Prostate gland (tissue), 2 donors: ENCODE data around the gene MED15. TPM values are rescaled to one million over a fixed set of nuclear protein-coding genes. Genes with fewer than 3 reads are reported as not detected.
"Not testable (repeated sequence)": the region's sequence is repeated elsewhere in the genome, so short reads cannot be mapped to it uniquely, and the experiment has no call there.

Experiments
- DNase-seq: peaks from one replicate; pipeline ENCODE4 v3.0.0-alpha.2; 2019; ENCODE audit warnings: low spot score
- H3K27ac ChIP-seq, 2 donors: fragments of 200-600 bp; sonication (generic); 2 replicates each; pipeline ENCODE4 v1.5.1; 2017 to 2019
- H3K27me3 ChIP-seq: fragments of 200-600 bp; sonication (generic); replicated peaks from 2 replicates; pipeline ENCODE4 v1.5.1; 2019; ENCODE audit not compliant: insufficient read depth
- H3K36me3 ChIP-seq, 2 donors: fragments of 200-600 bp; sonication (generic); 1 replicate in 1 of 2; 2 replicates in 1 of 2; pipeline versions ENCODE4 v1.5.1 to v1.8.1; 2017 to 2019
- H3K4me1 ChIP-seq: fragments of 200-600 bp; sonication (generic); replicated peaks from 2 replicates; pipeline ENCODE4 v1.5.1; 2019
- H3K4me3 ChIP-seq, 2 donors: fragments of 200-600 bp; sonication (generic); 2 replicates each; pipeline ENCODE4 v1.5.1; 2017 to 2019
- H3K9me3 ChIP-seq: fragments of 200-600 bp; sonication (generic); 2 replicates; pipeline ENCODE4 v1.5.1; 2017
- POLR2A ChIP-seq: fragments of 450-650 bp; IDR thresholded peaks from one replicate; pipeline ENCODE4 v1.6.1; 2016; ENCODE audit warnings: antibody characterized with exemption, mild to moderate bottlenecking
- POLR2AphosphoS5 ChIP-seq: sonication (generic); formaldehyde crosslinking; IDR thresholded peaks from one replicate; pipeline ENCODE4 v1.6.1; 2017; ENCODE audit warnings: antibody characterized with exemption
- WGBS: methylation state at CpG from one replicate; pipeline ENCODE4 v1.1.5; 2018; 5-methylcytosine and 5-hydroxymethylcytosine counted together
- intact Hi-C: fragments of 100-400 bp; cut with DNase I; formaldehyde crosslinking; loops from one replicate; pipeline ENCODE4 v1.14.2; 2022
- total RNA-seq, 2 donors: library from RNA; depleted of rRNA; stranded (reverse); fragments of >200 nt; gene quantifications; one replicate each; pipeline ENCODE4 v1.1.0, GENCODE V29; 2016
- TF ChIP-seq, protein P1 (sequence below), 4 experiments: fragments of 200-600 bp in 2 of 4; fragments of 450-650 bp in 2 of 4; sonication (generic) in 2 of 4; IDR thresholded peaks; 1 replicate in 3 of 4; 2 replicates in 1 of 4; pipeline ENCODE4 v1.5.1; 2016 to 2019; ENCODE audit warnings: antibody characterized with exemption in 4 of 4, mild to moderate bottlenecking in 2 of 4, moderate library complexity in 2 of 4

MED15 gene
- total RNA-seq, 2 donors from 2014 or later: 43.2 to 87.1 TPM

DNA sequence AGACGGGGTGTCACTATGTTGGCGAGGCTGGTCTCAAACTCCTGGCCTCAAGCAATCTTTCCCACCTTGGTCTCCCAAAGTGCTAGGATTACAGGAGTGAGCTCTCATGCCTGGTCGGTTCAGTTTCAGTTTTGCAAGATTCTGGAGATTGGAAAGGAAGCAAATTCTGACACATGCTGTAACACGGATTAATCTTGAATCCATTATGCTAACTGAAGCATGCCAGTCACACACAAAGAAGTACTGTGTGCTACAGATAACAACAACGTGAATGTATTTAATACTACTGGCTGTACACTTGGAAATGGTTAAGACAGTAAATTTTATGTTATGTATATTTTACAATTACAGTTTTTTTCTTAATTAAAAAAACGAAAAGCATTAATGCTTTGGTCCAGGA lies 107.6 kb downstream of the MED15 start:
- intact Hi-C loops: no loop called here
- Histone ChIP-seq H3K4me3 (no peak overlapping the region), H3K27me3 (no peaks in the 10 kb centered on the region), H3K27ac (no peak overlapping the region), H3K36me3 (no peaks in the 10 kb centered on the region), H3K4me1 (no peaks in the 10 kb centered on the region), H3K9me3 (no peaks in the 10 kb centered on the region)
- TF ChIP-seq POLR2AphosphoS5: no peak
- TF ChIP-seq, protein P1, sequence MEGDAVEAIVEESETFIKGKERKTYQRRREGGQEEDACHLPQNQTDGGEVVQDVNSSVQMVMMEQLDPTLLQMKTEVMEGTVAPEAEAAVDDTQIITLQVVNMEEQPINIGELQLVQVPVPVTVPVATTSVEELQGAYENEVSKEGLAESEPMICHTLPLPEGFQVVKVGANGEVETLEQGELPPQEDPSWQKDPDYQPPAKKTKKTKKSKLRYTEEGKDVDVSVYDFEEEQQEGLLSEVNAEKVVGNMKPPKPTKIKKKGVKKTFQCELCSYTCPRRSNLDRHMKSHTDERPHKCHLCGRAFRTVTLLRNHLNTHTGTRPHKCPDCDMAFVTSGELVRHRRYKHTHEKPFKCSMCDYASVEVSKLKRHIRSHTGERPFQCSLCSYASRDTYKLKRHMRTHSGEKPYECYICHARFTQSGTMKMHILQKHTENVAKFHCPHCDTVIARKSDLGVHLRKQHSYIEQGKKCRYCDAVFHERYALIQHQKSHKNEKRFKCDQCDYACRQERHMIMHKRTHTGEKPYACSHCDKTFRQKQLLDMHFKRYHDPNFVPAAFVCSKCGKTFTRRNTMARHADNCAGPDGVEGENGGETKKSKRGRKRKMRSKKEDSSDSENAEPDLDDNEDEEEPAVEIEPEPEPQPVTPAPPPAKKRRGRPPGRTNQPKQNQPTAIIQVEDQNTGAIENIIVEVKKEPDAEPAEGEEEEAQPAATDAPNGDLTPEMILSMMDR (IDR thresholded peaks at IDR 0.05): no peak
- 35% methylated on average over 6 of the region's 6 CpGs for WGBS
- DNase-seq: no peak

DNA sequence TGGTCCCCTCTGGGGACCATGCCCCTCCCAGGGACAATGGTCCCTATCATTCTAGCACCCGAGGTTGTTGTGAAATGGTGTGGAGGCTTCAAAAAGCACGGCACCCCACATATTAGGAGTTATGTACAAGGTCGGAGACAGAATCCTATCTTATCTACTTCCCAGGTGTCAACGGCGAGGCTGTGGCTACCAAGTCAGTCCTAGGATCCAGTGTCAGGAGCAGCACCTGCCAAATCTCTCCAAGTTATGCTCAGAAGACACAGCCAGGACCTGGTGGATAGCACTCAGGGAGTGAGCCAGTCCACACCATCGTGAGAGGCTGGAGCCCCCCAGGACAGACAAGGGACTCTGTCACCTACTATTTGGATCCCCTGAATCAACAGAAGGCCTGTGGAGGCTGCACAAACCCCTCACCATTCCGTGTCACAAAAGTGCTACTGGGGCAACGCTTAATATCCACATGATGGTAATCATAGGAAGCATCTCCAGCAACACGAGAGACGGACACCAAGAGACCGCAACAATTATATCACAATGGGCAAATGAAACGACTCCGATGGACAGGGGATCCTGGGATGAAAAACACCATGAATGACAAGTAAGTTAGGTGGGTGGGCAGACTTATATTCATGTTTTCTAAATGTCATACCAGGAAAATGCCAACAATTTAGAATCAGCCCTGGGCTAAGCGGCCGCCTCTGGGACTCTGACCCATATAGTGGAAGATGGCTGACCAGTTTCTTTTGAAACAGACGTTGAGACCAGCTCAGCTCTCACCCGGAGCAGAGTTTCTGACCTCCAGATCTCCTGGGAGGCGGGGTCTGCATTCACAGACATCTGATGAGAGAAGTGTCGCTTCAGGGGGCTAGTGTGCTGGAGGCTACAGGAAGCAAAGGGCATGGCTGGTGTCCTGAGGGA lies 108.4 kb downstream of the MED15 start:
- no peak for DNase-seq
- Histone ChIP-seq H3K36me3 (no peaks in the 10 kb centered on the region), H3K9me3 (no peaks in the 10 kb centered on the region), H3K4me1 (no peaks in the 10 kb centered on the region), H3K4me3 (no peak overlapping the region), H3K27ac (no peak overlapping the region), H3K27me3 (no peaks in the 10 kb centered on the region)
- no peak for TF ChIP-seq POLR2AphosphoS5
- intact Hi-C loops: no loop called here
- 85% methylated on average over 19 of the region's 19 CpGs for WGBS

DNA sequence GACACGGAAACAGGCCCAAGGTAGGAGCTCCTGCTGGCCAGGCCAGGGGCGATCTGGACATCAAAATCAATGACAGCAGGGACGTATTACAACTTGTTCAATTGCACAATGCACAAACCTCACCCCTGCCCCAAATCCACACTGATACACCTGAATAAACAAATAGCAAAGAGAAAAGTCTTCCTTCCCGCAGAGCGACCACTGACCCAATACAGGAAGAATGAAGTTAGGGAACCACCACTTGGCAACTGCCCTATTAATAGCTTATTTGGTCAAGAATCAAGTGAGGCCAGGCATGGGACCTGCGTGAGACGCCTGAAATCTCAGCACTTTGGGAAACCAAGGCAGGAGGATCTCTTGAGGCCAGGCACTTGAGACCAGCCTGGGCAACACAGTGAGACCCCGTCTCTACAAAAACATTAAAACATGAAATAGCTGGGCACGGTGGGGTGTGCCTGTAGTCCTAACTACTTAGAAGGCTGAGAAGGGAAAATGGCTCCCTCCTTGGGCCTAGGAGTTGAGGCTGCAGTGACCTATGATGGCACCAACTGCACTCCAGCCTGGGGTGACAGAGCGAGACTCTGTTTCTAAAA lies 109.1 kb downstream of the MED15 start:
- no peak for DNase-seq
- 89% methylated on average over 10 of the region's 10 CpGs for WGBS

DNA sequence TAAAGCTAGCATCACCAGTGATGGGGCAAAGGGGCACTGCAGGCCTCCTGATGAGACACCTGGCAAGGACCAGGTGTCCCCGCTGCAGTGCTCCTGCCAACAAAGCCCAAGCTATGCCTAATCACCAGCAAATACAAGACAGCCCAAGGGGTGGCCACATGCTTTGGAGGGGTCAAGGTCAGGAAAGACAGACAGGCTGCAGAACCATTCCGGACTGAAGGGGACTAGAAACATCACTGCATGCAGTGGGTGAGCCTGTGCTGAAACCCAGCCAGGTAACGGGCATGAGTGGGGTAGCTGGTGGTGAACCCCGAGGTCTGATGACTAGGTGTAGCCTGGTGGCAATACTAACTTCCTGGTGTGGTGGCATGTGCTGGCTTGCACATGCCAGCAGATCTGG lies 111.1 kb downstream of the MED15 start:
- no peak for DNase-seq
- Histone ChIP-seq H3K27me3 (no peaks in the 10 kb centered on the region), H3K4me1 (no peaks in the 10 kb centered on the region), H3K36me3 (no peaks in the 10 kb centered on the region), H3K4me3 (no peak overlapping the region), H3K9me3 (no peaks in the 10 kb centered on the region), H3K27ac (no peak overlapping the region)
- TF ChIP-seq POLR2A (no peak), POLR2AphosphoS5 (no peak)
- TF ChIP-seq, protein P1 (IDR thresholded peaks at IDR 0.05): no peak
- intact Hi-C loops: no loop called here
- 83% methylated on average over 4 of the region's 4 CpGs for WGBS

More for the DNA sequence above, 109.1 kb downstream of the MED15 start:
- intact Hi-C loops: no loop called here
- Histone ChIP-seq H3K4me1 (no peaks in the 10 kb centered on the region), H3K27ac (no peak overlapping the region), H3K27me3 (no peaks in the 10 kb centered on the region), H3K9me3 (no peaks in the 10 kb centered on the region), H3K4me3 (no peak overlapping the region), H3K36me3 (no peaks in the 10 kb centered on the region)
- TF ChIP-seq POLR2A (no peak), POLR2AphosphoS5 (no peak)
- TF ChIP-seq, protein P1 (IDR thresholded peaks at IDR 0.05): no peak

DNA sequence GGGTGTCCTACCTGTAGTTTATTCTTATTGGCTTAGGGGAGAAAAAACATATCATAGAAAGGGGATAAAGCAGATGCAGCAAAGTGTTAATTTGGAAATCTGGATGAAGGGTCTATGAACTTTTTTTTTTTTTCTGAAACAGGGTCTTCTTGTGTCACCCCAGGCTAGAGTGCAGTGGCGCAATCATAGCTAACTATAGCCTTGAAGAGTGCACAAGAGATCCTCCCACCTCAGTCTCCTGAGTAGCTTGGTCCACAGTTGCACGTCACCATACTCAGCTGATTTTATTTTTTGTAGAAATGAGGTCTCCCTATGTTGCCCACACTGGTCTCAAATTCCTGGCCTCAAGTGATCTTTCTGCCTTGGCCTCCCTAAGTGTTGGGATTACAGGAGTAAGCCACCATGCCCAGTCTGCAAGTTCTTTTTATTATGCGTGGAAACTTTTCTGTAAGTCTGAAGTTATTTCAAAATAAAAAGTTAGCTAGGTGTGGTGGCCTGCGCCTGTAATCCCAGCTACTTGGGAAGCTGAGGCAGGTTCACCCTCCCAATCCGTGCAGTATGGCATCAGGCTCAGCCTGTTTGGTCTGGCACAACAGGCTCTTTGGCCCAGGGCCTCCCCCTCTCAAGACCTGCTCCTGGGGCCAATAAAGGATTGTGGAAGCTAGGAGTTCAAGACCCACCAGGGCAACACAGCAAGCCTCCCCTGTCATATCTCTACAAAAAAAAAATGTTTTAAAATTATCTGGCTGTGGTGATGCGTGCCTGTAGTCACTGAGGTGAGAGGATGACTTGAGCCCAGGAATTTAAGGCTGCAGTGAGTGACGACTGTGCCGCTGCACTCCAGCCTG lies 111.9 kb downstream of the MED15 start:
- H3K4me1 ChIP-seq: no peaks in the 10 kb centered on the region
- no peaks in the 10 kb centered on the region for H3K27me3 ChIP-seq
- H3K36me3 ChIP-seq: no peaks in the 10 kb centered on the region
- no peak overlapping the region for H3K27ac ChIP-seq
- H3K4me3 ChIP-seq: no peak overlapping the region
- no peaks in the 10 kb centered on the region for H3K9me3 ChIP-seq
- intact Hi-C loops: no loop called here
- WGBS: 89% methylated on average over 8 of the region's 8 CpGs
- no peak for DNase-seq
- TF ChIP-seq POLR2A: no peak
- TF ChIP-seq, protein P1 (IDR thresholded peaks at IDR 0.05): no peak

DNA sequence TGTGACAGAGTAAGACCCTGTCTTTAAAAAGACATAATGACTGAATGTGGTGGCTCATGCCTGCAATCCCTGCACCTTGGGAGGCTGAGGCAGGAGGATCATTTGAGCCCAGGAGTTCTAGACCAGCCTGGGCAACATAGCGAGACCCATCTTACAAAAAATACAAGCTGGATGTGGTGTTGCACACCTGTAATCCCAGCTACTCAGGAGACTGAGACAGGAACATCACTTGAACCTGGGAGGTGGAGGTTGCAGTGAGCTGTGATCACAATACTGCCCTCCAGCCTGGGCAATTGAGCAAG lies 112.4 kb downstream of the MED15 start:
- H3K36me3 ChIP-seq, H3K27ac ChIP-seq, intact Hi-C loops, DNase-seq, H3K4me3 ChIP-seq, H3K27me3 ChIP-seq, H3K9me3 ChIP-seq, H3K4me1 ChIP-seq: not testable (repeated sequence)
- WGBS: 95% methylated on average over 1 of the region's 1 CpG
